Endodermal cell (in vitro differentiated cells): ENCODE results near the gene FOXP4. TPM values are rescaled to one million over a fixed set of nuclear protein-coding genes. Genes with fewer than 3 reads are reported as not detected.

Source experiments
- DNase-seq: peaks from one replicate; pipeline ENCODE4 v3.0.0-alpha.2; 2017
- H3K27ac ChIP-seq: 2 replicates; pipeline ENCODE4 v1.5.1; 2013; ENCODE audit warnings: mild to moderate bottlenecking, low read depth, low read length, moderate library complexity
- H3K27me3 ChIP-seq: 2 replicates; pipeline ENCODE4 v1.6.1; 2013; ENCODE audit warnings: mild to moderate bottlenecking, low read length, moderate library complexity; ENCODE audit not compliant: insufficient read depth, control insufficient read depth, poor library complexity, severe bottlenecking
- H3K36me3 ChIP-seq: 2 replicates; pipeline ENCODE4 v1.7.0; 2013; ENCODE audit warnings: mild to moderate bottlenecking, low read length, moderate library complexity; ENCODE audit not compliant: control insufficient read depth, insufficient read depth
- H3K4me1 ChIP-seq: one replicate; pipeline ENCODE4 v1.7.0; 2013; ENCODE audit warnings: low read length; ENCODE audit not compliant: control insufficient read depth, insufficient read depth
- H3K4me3 ChIP-seq: 2 replicates; pipeline ENCODE4 v1.5.1; 2013; ENCODE audit warnings: mild to moderate bottlenecking, low read length, moderate library complexity
- H3K9ac ChIP-seq: 2 replicates; pipeline ENCODE4 v1.6.1; 2013; ENCODE audit warnings: mild to moderate bottlenecking, low read length, moderate library complexity; ENCODE audit not compliant: poor library complexity, severe bottlenecking; ENCODE audit errors: extremely low read depth
- H3K9me3 ChIP-seq: 2 replicates; pipeline ENCODE4 v1.6.1; 2013; ENCODE audit warnings: mild to moderate bottlenecking, low read length, moderate library complexity; ENCODE audit not compliant: control insufficient read depth
- H3K27ac Mint-ChIP-seq: 2 replicates; pipeline ENCODE4 v1.8.0; 2020; ENCODE audit warnings: mixed read lengths
- H3K27me3 Mint-ChIP-seq: 2 replicates; pipeline ENCODE4 v1.8.0; 2021; ENCODE audit warnings: mild to moderate bottlenecking, mixed read lengths; ENCODE audit not compliant: insufficient read depth
- H3K36me3 Mint-ChIP-seq: 2 replicates; pipeline ENCODE4 v1.8.0; 2020; ENCODE audit warnings: low read depth, mixed read lengths
- H3K4me1 Mint-ChIP-seq: 2 replicates; pipeline ENCODE4 v1.8.0; 2020; ENCODE audit warnings: mixed read lengths
- H3K4me3 Mint-ChIP-seq: 2 replicates; pipeline ENCODE4 v1.8.0; 2020; ENCODE audit warnings: mild to moderate bottlenecking, moderate library complexity, mixed read lengths
- H3K9me3 Mint-ChIP-seq: 2 replicates; pipeline ENCODE4 v1.8.0; 2020; ENCODE audit warnings: mild to moderate bottlenecking, mixed read lengths
- WGBS, 2 experiments: methylation state at CpG; one replicate each; pipeline versions ENCODE4 v1.1.5 to v1.1.7; 2013; ENCODE audit warnings: missing lambda C conversion rate in 2 of 2, mixed read lengths in 1 of 2; ENCODE audit not compliant: insufficient coverage in 1 of 2, insufficient read length in 1 of 2; 5-methylcytosine and 5-hydroxymethylcytosine counted together
- total RNA-seq, 2 donors: library from RNA; stranded (reverse); fragmentation: NEBNext Ultra II Directional in 1 of 2; extraction: Animal tissue kit (Norgen Biotek cat#: 25700) in 1 of 2; gene quantifications; 2 replicates in 1 of 2; 3 replicates in 1 of 2; pipeline ENCODE4 v1.2.1, GENCODE V29; 2021
- TF ChIP-seq, protein P1 (sequence below): fragments of 200-600 bp; sonication (generic); conservative IDR thresholded peaks from 2 replicates; pipeline ENCODE4 v1.5.0; 2021; ENCODE audit warnings: antibody characterized with exemption, mild to moderate bottlenecking

Gene FOXP4
- total RNA-seq, 2 donors from 2014 or later = 44.4 to 47.7 TPM

- H3K27ac Mint-ChIP-seq = no peak overlapping the region
- Histone ChIP-seq H3K4me1 (peaks cover 1% of the 10 kb centered on the region), H3K9me3 (no peaks in the 10 kb centered on the region), H3K27me3 (no peaks in the 10 kb centered on the region), H3K36me3 (peaks cover 8% of the 10 kb centered on the region), H3K27ac (no peak overlapping the region), H3K4me3 (no peak overlapping the region), H3K9ac (no peak overlapping the region)
- no peaks in the 10 kb centered on the region for H3K9me3 Mint-ChIP-seq
- WGBS, 2 experiments = 95 to 100% methylated on average over 3 to 5 of the region's 5 CpGs
- no peaks in the 10 kb centered on the region for H3K27me3 Mint-ChIP-seq
- H3K4me1 Mint-ChIP-seq = peaks cover 17% of the 10 kb centered on the region
- TF ChIP-seq, protein P1, sequence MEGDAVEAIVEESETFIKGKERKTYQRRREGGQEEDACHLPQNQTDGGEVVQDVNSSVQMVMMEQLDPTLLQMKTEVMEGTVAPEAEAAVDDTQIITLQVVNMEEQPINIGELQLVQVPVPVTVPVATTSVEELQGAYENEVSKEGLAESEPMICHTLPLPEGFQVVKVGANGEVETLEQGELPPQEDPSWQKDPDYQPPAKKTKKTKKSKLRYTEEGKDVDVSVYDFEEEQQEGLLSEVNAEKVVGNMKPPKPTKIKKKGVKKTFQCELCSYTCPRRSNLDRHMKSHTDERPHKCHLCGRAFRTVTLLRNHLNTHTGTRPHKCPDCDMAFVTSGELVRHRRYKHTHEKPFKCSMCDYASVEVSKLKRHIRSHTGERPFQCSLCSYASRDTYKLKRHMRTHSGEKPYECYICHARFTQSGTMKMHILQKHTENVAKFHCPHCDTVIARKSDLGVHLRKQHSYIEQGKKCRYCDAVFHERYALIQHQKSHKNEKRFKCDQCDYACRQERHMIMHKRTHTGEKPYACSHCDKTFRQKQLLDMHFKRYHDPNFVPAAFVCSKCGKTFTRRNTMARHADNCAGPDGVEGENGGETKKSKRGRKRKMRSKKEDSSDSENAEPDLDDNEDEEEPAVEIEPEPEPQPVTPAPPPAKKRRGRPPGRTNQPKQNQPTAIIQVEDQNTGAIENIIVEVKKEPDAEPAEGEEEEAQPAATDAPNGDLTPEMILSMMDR = no peak
- H3K4me3 Mint-ChIP-seq = no peak overlapping the region
- DNase-seq = no peak
- H3K36me3 Mint-ChIP-seq = peaks cover 49% of the 10 kb centered on the region
Measured at GRCh38 chr6:41648921-41649320, 102.7 kb downstream of the FOXP4 start.

DNA sequence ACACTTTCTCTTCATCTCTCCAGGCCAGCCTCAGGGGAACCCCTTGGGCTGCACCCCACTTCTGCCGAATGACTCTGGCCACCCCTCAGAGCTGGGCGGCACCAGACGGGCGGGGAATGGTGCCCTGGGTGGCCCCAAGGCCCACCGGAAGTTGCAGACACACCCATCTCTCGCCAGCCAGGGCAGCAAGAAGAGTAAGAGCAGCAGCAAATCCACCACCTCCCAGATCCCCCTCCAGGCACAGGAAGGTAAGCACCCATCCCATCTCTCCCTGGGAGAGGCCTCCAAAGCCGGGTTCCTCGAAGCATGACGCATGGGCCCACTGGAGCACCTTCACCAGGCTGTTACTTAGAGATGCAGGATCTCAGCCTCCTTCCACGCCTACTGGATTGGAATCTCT lies 103.4 kb downstream of the FOXP4 start:
- H3K4me1 ChIP-seq = no peaks in the 10 kb centered on the region
- 86 to 90% methylated on average over 9 to 10 of the region's 10 CpGs for WGBS, 2 experiments
- H3K36me3 Mint-ChIP-seq = peaks cover 52% of the 10 kb centered on the region
- H3K4me3 ChIP-seq = no peak overlapping the region
- no peak overlapping the region for H3K4me3 Mint-ChIP-seq
- TF ChIP-seq, protein P1 = no peak
- no peak overlapping the region for H3K27ac ChIP-seq
- H3K9ac ChIP-seq = no peak overlapping the region
- no peaks in the 10 kb centered on the region for H3K9me3 ChIP-seq
- H3K4me1 Mint-ChIP-seq = peaks cover 11% of the 10 kb centered on the region
- H3K27me3 Mint-ChIP-seq = no peaks in the 10 kb centered on the region
- no peak overlapping the region for H3K27ac Mint-ChIP-seq
- peaks cover 8% of the 10 kb centered on the region for H3K36me3 ChIP-seq
- H3K9me3 Mint-ChIP-seq = no peaks in the 10 kb centered on the region
- DNase-seq = no peak
- no peaks in the 10 kb centered on the region for H3K27me3 ChIP-seq

GRCh38 chr6:41650120-41650519 lies 103.9 kb downstream of the FOXP4 start:
- peaks cover 8% of the 10 kb centered on the region for H3K36me3 ChIP-seq
- no peak overlapping the region for H3K4me3 Mint-ChIP-seq
- no peaks in the 10 kb centered on the region for H3K9me3 Mint-ChIP-seq
- no peaks in the 10 kb centered on the region for H3K9me3 ChIP-seq
- H3K36me3 Mint-ChIP-seq = peaks cover 52% of the 10 kb centered on the region
- no peak for DNase-seq
- H3K4me3 ChIP-seq = no peak overlapping the region
- H3K27me3 Mint-ChIP-seq = no peaks in the 10 kb centered on the region
- peaks cover 7% of the 10 kb centered on the region for H3K4me1 Mint-ChIP-seq
- H3K27me3 ChIP-seq = no peaks in the 10 kb centered on the region
- WGBS, 2 experiments = 80 to 95% methylated on average over 1 to 2 of the region's 2 CpGs
- no peak overlapping the region for H3K27ac ChIP-seq
- no peak overlapping the region for H3K27ac Mint-ChIP-seq
- no peaks in the 10 kb centered on the region for H3K4me1 ChIP-seq
- no peak overlapping the region for H3K9ac ChIP-seq
- TF ChIP-seq, protein P1 = no peak
